ENCODE measurements around the gene ATP5PO.

DNA sequence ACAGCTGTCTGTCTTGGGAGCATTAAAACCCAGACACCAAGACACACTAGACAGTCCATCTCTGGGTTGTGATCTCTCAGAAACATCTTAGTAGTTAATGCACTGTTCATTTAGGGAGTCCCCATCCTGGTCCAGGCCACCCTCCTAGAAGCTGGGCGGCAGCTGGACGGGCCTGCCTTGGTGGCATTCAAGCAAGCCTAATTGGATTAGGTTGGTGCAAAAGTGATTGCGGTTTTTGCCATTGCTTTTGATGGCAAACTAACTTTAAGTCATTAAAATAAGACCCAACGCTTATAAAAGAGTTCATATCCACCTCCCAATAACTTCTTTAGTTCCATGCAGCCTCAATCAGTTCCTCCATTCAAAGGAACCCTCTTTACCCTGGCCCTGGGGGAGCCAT, 21.7 kb downstream of the ATP5PO start:
- no peak for TF ChIP-seq ESRRG (CRISPR knock-in tag; IDR thresholded peaks at IDR 0.05)
- TF ChIP-seq ZFP3 (CRISPR knock-in tag; IDR thresholded peaks at IDR 0.05) = no peak
- TF ChIP-seq ZNF70 (CRISPR knock-in tag; IDR thresholded peaks at IDR 0.05) = no peak
- no peak for TF ChIP-seq SNAI2 (CRISPR knock-in tag; IDR thresholded peaks at IDR 0.05)
- no peak for TF ChIP-seq ZNF8 (CRISPR knock-in tag; IDR thresholded peaks at IDR 0.05)
- TF ChIP-seq, protein P1, sequence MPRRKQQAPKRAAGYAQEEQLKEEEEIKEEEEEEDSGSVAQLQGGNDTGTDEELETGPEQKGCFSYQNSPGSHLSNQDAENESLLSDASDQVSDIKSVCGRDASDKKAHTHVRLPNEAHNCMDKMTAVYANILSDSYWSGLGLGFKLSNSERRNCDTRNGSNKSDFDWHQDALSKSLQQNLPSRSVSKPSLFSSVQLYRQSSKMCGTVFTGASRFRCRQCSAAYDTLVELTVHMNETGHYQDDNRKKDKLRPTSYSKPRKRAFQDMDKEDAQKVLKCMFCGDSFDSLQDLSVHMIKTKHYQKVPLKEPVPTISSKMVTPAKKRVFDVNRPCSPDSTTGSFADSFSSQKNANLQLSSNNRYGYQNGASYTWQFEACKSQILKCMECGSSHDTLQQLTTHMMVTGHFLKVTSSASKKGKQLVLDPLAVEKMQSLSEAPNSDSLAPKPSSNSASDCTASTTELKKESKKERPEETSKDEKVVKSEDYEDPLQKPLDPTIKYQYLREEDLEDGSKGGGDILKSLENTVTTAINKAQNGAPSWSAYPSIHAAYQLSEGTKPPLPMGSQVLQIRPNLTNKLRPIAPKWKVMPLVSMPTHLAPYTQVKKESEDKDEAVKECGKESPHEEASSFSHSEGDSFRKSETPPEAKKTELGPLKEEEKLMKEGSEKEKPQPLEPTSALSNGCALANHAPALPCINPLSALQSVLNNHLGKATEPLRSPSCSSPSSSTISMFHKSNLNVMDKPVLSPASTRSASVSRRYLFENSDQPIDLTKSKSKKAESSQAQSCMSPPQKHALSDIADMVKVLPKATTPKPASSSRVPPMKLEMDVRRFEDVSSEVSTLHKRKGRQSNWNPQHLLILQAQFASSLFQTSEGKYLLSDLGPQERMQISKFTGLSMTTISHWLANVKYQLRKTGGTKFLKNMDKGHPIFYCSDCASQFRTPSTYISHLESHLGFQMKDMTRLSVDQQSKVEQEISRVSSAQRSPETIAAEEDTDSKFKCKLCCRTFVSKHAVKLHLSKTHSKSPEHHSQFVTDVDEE (CRISPR knock-in tag; IDR thresholded peaks at IDR 0.05) = no peak
- TF ChIP-seq CSDC2 (CRISPR knock-in tag; IDR thresholded peaks at IDR 0.05) = no peak

All from SK-N-SH treated with all-trans-retinoic acid at 6 μM for 48 hours (cell line).